Lower leg skin (tissue), 3 donors: ENCODE data around the gene WWC1.

Source experiments
- CTCF ChIP-seq, 3 donors: fragments of 450-650 bp; IDR thresholded peaks; one replicate each; pipeline ENCODE4 v1.5.1; 2016; ENCODE audit warnings: antibody characterized with exemption in 3 of 3, mild to moderate bottlenecking in 3 of 3, moderate library complexity in 2 of 3
- POLR2A ChIP-seq, 2 donors: fragments of 450-650 bp; IDR thresholded peaks; one replicate each; pipeline ENCODE4 v1.6.1; 2016 to 2017; ENCODE audit warnings: antibody characterized with exemption in 2 of 2, mild to moderate bottlenecking in 1 of 2, moderate library complexity in 1 of 2

GRCh38 chr5:168357876-168358275 lies 66.4 kb downstream of the WWC1 start:
- TF ChIP-seq CTCF (IDR thresholded peaks at IDR 0.05) (no peak), POLR2A (IDR thresholded peaks at IDR 0.05) (no peak)
